ENCODE measurements around the gene VDAC1.

DNA sequence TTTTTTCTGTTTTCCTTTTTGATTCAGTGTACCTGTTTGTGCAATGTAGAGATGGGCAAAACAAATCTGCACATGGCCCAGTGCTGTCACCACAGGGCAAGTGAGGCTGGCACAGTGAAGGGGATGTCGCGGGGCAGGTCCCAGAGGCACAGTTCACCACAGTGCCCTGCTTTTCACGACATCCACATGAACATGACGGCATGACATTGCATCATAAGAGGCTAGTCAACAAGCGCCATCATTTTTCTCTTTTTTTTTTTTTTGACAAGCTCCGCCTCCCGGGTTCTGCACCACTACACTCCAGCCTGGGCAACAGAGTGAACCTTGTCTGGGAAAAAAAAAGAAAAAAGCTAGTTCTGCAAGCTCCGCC is 42.9 kb upstream of the VDAC1 start:
- TF ChIP-seq CTCF (IDR thresholded peaks at IDR 0.05): no peak
- no peak for TF ChIP-seq EZH2 (IDR thresholded peaks at IDR 0.05; ENCODE audit: borderline replicate concordance, insufficient read depth, low read depth, low read length, poor library complexity, severe bottlenecking)
